GM19043 (cell line): ENCODE results near the gene FBLIM1.
"Not testable (repeated sequence)": the region's sequence is repeated elsewhere in the genome, so short reads cannot be mapped to it uniquely, and the experiment has no call there.

ENCODE experiments used
- ATAC-seq: cut with Tn5 transposase; IDR thresholded peaks from one replicate; pipeline ENCODE4 v1.9.1; 2021; ENCODE audit warnings: low read depth; ENCODE audit not compliant: unreplicated experiment

The FBLIM1 gene

GRCh38 chr1:15804060-15804459 is 45.5 kb downstream of the FBLIM1 start:
- ATAC-seq: no peak

GRCh38 chr1:15807121-15807520 is 48.5 kb downstream of the FBLIM1 start:
- no peak for ATAC-seq

GRCh38 chr1:15807549-15807948 is 49.0 kb downstream of the FBLIM1 start, which contains the start of gene UQCRHL:
Gene UQCRHL (minus strand): TSS chr1:15807649. CDS start chr1:15807649, 0 bp downstream.
- not testable (repeated sequence) for ATAC-seq

GRCh38 chr1:15808955-15809354 is 50.4 kb downstream of the FBLIM1 start:
- no peak for ATAC-seq

GRCh38 chr1:15810073-15810472 is 51.5 kb downstream of the FBLIM1 start:
- ATAC-seq: no peak

- no peak for ATAC-seq
These were observed 58.1 kb downstream of the FBLIM1 start for GRCh38 chr1:15816674-15817073.

- no peak for ATAC-seq
These were observed 61.9 kb downstream of the FBLIM1 start for GRCh38 chr1:15820478-15820877.

- no peak for ATAC-seq
These were observed 67.2 kb downstream of the FBLIM1 start for GRCh38 chr1:15825800-15826199.

GRCh38 chr1:15826810-15827507 is 68.4 kb downstream of the FBLIM1 start:
- ATAC-seq: no peak

- ATAC-seq: not testable (repeated sequence)
These were observed 69.0 kb downstream of the FBLIM1 start for GRCh38 chr1:15827567-15827966.

- not testable (repeated sequence) for ATAC-seq
These were observed 70.3 kb downstream of the FBLIM1 start for GRCh38 chr1:15828931-15829330.

- ATAC-seq: no peak
These were observed 71.7 kb downstream of the FBLIM1 start for GRCh38 chr1:15830258-15830657.

GRCh38 chr1:15833069-15833679 is 74.6 kb downstream of the FBLIM1 start:
- no peak for ATAC-seq

GRCh38 chr1:15833842-15834405 is 75.3 kb downstream of the FBLIM1 start:
- no peak for ATAC-seq

- peak; percentile 43 for ATAC-seq
These were observed 76.0 kb downstream of the FBLIM1 start for GRCh38 chr1:15834406-15835204.

GRCh38 chr1:15835205-15835740 is 76.7 kb downstream of the FBLIM1 start:
- no peak for ATAC-seq

- ATAC-seq: peak; percentile 34
These were observed 77.3 kb downstream of the FBLIM1 start for GRCh38 chr1:15835741-15836510.
